ENCODE measurements around the gene SFMBT2. TPM values are rescaled to one million over a fixed set of nuclear protein-coding genes. Genes with fewer than 3 reads are reported as not detected.

SFMBT2 gene
- total RNA-seq, 1 experiment from 2014 or later, result not detected

- no peaks in the 10 kb centered on the region for H3K4me1 Mint-ChIP-seq (ENCODE audit: low read depth, unreplicated experiment)
- no peak overlapping the region for H3K27ac Mint-ChIP-seq (ENCODE audit: unreplicated experiment)
- Histone ChIP-seq H3K4me1 (no peaks in the 10 kb centered on the region), H3K36me3 (ENCODE audit: control insufficient read depth, insufficient read depth, low read length) (no peaks in the 10 kb centered on the region), H3K27me3 (replicated peaks; ENCODE audit: control insufficient read depth, insufficient read depth, low read length) (no peaks in the 10 kb centered on the region), H3K9me3 (no peaks in the 10 kb centered on the region; the same call in 1 of the 2 replicates), H3K4me3 (ENCODE audit: low read depth, low read length) (no peak overlapping the region)
- BruUV-seq (replicated peaks), result no TSS peak
- intact Hi-C loops (cut with micrococcal nuclease; ENCODE audit: unreplicated experiment), result no loop called here
- H3K9me3 Mint-ChIP-seq (ENCODE audit: unreplicated experiment), result peaks cover 11% of the 10 kb centered on the region
- peaks cover 11% of the 10 kb centered on the region for H3K27me3 Mint-ChIP-seq (ENCODE audit: insufficient read depth, unreplicated experiment)
- POLR2A ChIA-PET, result no interaction called here
- no peak overlapping the region for H3K4me3 Mint-ChIP-seq (ENCODE audit: unreplicated experiment)
- no peak for TF ChIP-seq CTCF (IDR thresholded peaks at IDR 0.05; ENCODE audit: insufficient read depth in 1 of 2, low read depth in 1 of 2, low read length in 1 of 2, severe bottlenecking in 1 of 2, unreplicated experiment in 1 of 2)
- CTCF ChIA-PET, result no interaction called here
- DNase-seq, result no peak
- H3K36me3 Mint-ChIP-seq (ENCODE audit: insufficient read depth, unreplicated experiment), result no peaks in the 10 kb centered on the region
These were observed 32.0 kb downstream of the SFMBT2 start for GRCh38 chr10:7378602-7379403.

GRCh38 chr10:7377614-7378248, 33.1 kb downstream of the SFMBT2 start:
- Mint-ChIP-seq H3K36me3 (ENCODE audit: insufficient read depth, unreplicated experiment) (no peaks in the 10 kb centered on the region), H3K27ac (ENCODE audit: unreplicated experiment) (no peak overlapping the region), H3K9me3 (ENCODE audit: unreplicated experiment) (peaks cover 19% of the 10 kb centered on the region), H3K27me3 (ENCODE audit: insufficient read depth, unreplicated experiment) (peaks cover 6% of the 10 kb centered on the region), H3K4me1 (ENCODE audit: low read depth, unreplicated experiment) (no peaks in the 10 kb centered on the region), H3K4me3 (ENCODE audit: unreplicated experiment) (no peak overlapping the region)
- Histone ChIP-seq H3K4me1 (no peaks in the 10 kb centered on the region), H3K27me3 (replicated peaks; ENCODE audit: control insufficient read depth, insufficient read depth, low read length) (no peaks in the 10 kb centered on the region), H3K36me3 (ENCODE audit: control insufficient read depth, insufficient read depth, low read length) (no peaks in the 10 kb centered on the region), H3K9me3 (peaks cover 6% of the 10 kb centered on the region; the same call in 1 of the 2 replicates), H3K4me3 (ENCODE audit: low read depth, low read length) (no peak overlapping the region)
- POLR2A ChIA-PET, result no interaction called here
- TF ChIP-seq CTCF (IDR thresholded peaks at IDR 0.05; ENCODE audit: insufficient read depth in 1 of 2, low read depth in 1 of 2, low read length in 1 of 2, severe bottlenecking in 1 of 2, unreplicated experiment in 1 of 2), result no peak
- DNase-seq, result no peak
- BruUV-seq (replicated peaks), result no TSS peak
- CTCF ChIA-PET, result no interaction called here
- intact Hi-C loops (cut with micrococcal nuclease; ENCODE audit: unreplicated experiment), result no loop called here

- no peak overlapping the region for H3K27ac Mint-ChIP-seq (ENCODE audit: unreplicated experiment)
- DNase-seq, result no peak
- Histone ChIP-seq H3K27me3 (replicated peaks; ENCODE audit: control insufficient read depth, insufficient read depth, low read length) (no peaks in the 10 kb centered on the region), H3K36me3 (ENCODE audit: control insufficient read depth, insufficient read depth, low read length) (no peaks in the 10 kb centered on the region), H3K4me3 (ENCODE audit: low read depth, low read length) (no peak overlapping the region), H3K4me1 (no peaks in the 10 kb centered on the region), H3K9me3 (peaks cover 6% of the 10 kb centered on the region; the same call in 1 of the 2 replicates)
- H3K4me3 Mint-ChIP-seq (ENCODE audit: unreplicated experiment), result no peak overlapping the region
- peaks cover 19% of the 10 kb centered on the region for H3K9me3 Mint-ChIP-seq (ENCODE audit: unreplicated experiment)
- ChIA-PET POLR2A (no interaction called here), CTCF (no interaction called here)
- peaks cover 9% of the 10 kb centered on the region for H3K27me3 Mint-ChIP-seq (ENCODE audit: insufficient read depth, unreplicated experiment)
- intact Hi-C loops (cut with micrococcal nuclease; ENCODE audit: unreplicated experiment), result no loop called here
- no peaks in the 10 kb centered on the region for H3K4me1 Mint-ChIP-seq (ENCODE audit: low read depth, unreplicated experiment)
- TF ChIP-seq CTCF (IDR thresholded peaks at IDR 0.05; ENCODE audit: insufficient read depth in 1 of 2, low read depth in 1 of 2, low read length in 1 of 2, severe bottlenecking in 1 of 2, unreplicated experiment in 1 of 2), result no peak
- BruUV-seq (replicated peaks), result no TSS peak
- no peaks in the 10 kb centered on the region for H3K36me3 Mint-ChIP-seq (ENCODE audit: insufficient read depth, unreplicated experiment)
These were observed 36.0 kb downstream of the SFMBT2 start for GRCh38 chr10:7374795-7375194.

All from Caco-2 (cell line).